Transverse colon (tissue), 4 donors: ENCODE results near the gene VPS18. TPM values are rescaled to one million over a fixed set of nuclear protein-coding genes. Genes with fewer than 3 reads are reported as not detected.

Experiments used
- DNase-seq: peaks from one replicate; pipeline ENCODE4 v3.0.0-alpha.2; 2019
- H3K27ac ChIP-seq, 4 donors: fragments of 200-600 bp; sonication (generic); 2 replicates each; pipeline ENCODE4 v1.5.1; 2016 to 2018; ENCODE audit warnings: inconsistent platforms in 4 of 4
- H3K27me3 ChIP-seq: fragments of 200-600 bp; sonication (generic); 2 replicates; pipeline ENCODE4 v1.5.1; 2017; ENCODE audit warnings: inconsistent platforms
- H3K36me3 ChIP-seq, 4 donors: fragments of 200-600 bp; sonication (generic); 2 replicates each; pipeline ENCODE4 v1.5.1; 2017 to 2019; ENCODE audit warnings: inconsistent platforms in 4 of 4
- H3K4me1 ChIP-seq, 4 donors: fragments of 200-600 bp; sonication (generic); 2 replicates each; pipeline ENCODE4 v1.5.1; 2017 to 2020; ENCODE audit warnings: inconsistent platforms in 4 of 4
- H3K4me3 ChIP-seq, 4 donors: fragments of 200-600 bp; sonication (generic); 1 replicate in 1 of 4; 2 replicates in 3 of 4; pipeline versions ENCODE4 v1.5.1 to v1.6.1; 2017 to 2019; ENCODE audit warnings: inconsistent platforms in 4 of 4
- H3K9me3 ChIP-seq, 2 donors: fragments of 200-600 bp; sonication (generic); 2 replicates each; pipeline ENCODE4 v1.5.1; 2017 to 2019; ENCODE audit warnings: inconsistent platforms in 2 of 2
- CTCF ChIP-seq, 5 experiments: fragments of 200-600 bp in 3 of 5; fragments of 450-650 bp in 2 of 5; sonication (generic) in 3 of 5; IDR thresholded peaks; 1 replicate in 2 of 5; 2 replicates in 3 of 5; pipeline ENCODE4 v1.5.1; 2016 to 2017; ENCODE audit warnings: antibody characterized with exemption in 5 of 5, inconsistent platforms in 3 of 5, mild to moderate bottlenecking in 2 of 5, moderate library complexity in 1 of 5
- EP300 ChIP-seq: sonication (generic); formaldehyde crosslinking; IDR thresholded peaks from one replicate; pipeline ENCODE4 v1.6.1; 2017; ENCODE audit warnings: antibody characterized with exemption, low read depth
- POLR2A ChIP-seq: fragments of 450-650 bp; IDR thresholded peaks from one replicate; pipeline ENCODE4 v1.6.1; 2016; ENCODE audit warnings: antibody characterized with exemption, mild to moderate bottlenecking, moderate library complexity
- POLR2AphosphoS5 ChIP-seq, 3 donors: sonication (generic); formaldehyde crosslinking; IDR thresholded peaks; one replicate each; pipeline ENCODE4 v1.6.1; 2016; ENCODE audit warnings: antibody characterized with exemption in 3 of 3
- WGBS, 2 donors: methylation state at CpG; one replicate each; pipeline ENCODE4 v1.1.5; 2018; ENCODE audit warnings: low coverage in 1 of 2; 5-methylcytosine and 5-hydroxymethylcytosine counted together
- in situ Hi-C, 4 donors: fragments of 200-750 bp; cut with MboI; loops; one replicate each; pipeline versions ENCODE4 v1.15.0 to v1.15.1; 2017; ENCODE audit warnings: low sequenced_read_pairs in 3 of 4, low pct_ligation_motif_present in 1 of 4, low pct_unique_long_range_greater_than_20kb in 1 of 4
- intact Hi-C: fragments of 100-400 bp; cut with DNase I; formaldehyde crosslinking; loops from one replicate; pipeline ENCODE4 v1.15.1; 2023; ENCODE audit warnings: low total_unique reads
- total RNA-seq, 4 donors: library from RNA; depleted of rRNA; stranded (reverse); fragments of >200 nt; gene quantifications; one replicate each; pipeline ENCODE4 v1.1.0, GENCODE V29; 2016

The VPS18 gene
- total RNA-seq, 4 donors from 2014 or later = 18.3 to 58.7 (median 21.0) TPM

GRCh38 chr15:40938536-40938870 is 44.3 kb downstream of the VPS18 start:
- peaks cover 16 to 40% (median 31%) of the 10 kb centered on the region in 4 donors for H3K4me1 ChIP-seq
- no peak overlapping the region for H3K4me3 ChIP-seq
- TF ChIP-seq EP300 (no peak), POLR2A (no peak), CTCF (IDR thresholded peaks at IDR 0.05) (no peak), POLR2AphosphoS5 (IDR thresholded peaks at IDR 0.05) (no peak)
- H3K36me3 ChIP-seq = no peaks in the 10 kb centered on the region
- 85 to 86% methylated on average over 1 to 6 of the region's 6 CpGs for WGBS, 2 donors
- in situ Hi-C loops (no loop called here), intact Hi-C loops (no loop called here)
- no peaks in the 10 kb centered on the region for H3K9me3 ChIP-seq
- peak overlapping the region in 1 of 4 donors; percentile 31 for H3K27ac ChIP-seq
- H3K27me3 ChIP-seq = no peaks in the 10 kb centered on the region
- no peak for DNase-seq

- H3K36me3 ChIP-seq = no peaks in the 10 kb centered on the region
- TF ChIP-seq POLR2AphosphoS5 (IDR thresholded peaks at IDR 0.05) (no peak), POLR2A (no peak), EP300 (no peak), CTCF (IDR thresholded peaks at IDR 0.05) (no peak)
- WGBS, 2 donors = 34 to 50% methylated on average over 7 to 15 of the region's 15 CpGs
- H3K27ac ChIP-seq = peak overlapping the region; percentile 81 to 91 (median 86)
- in situ Hi-C loops = no loop called here
- DNase-seq = no peak
- no peaks in the 10 kb centered on the region for H3K27me3 ChIP-seq
- no peak overlapping the region for H3K4me3 ChIP-seq
- H3K9me3 ChIP-seq = no peaks in the 10 kb centered on the region
- intact Hi-C loops = no loop called here
- peaks cover 16 to 37% (median 21%) of the 10 kb centered on the region in 4 donors for H3K4me1 ChIP-seq
Observed at GRCh38 chr15:40940296-40940801, 46.1 kb downstream of the VPS18 start.

- no peak for TF ChIP-seq POLR2A
- TF ChIP-seq CTCF (IDR thresholded peaks at IDR 0.05) = no peak
- TF ChIP-seq POLR2AphosphoS5 (IDR thresholded peaks at IDR 0.05) = no peak
- no peak for TF ChIP-seq EP300
- in situ Hi-C loops (no loop called here), intact Hi-C loops (no loop called here)
- peak overlapping the region; percentile 81 to 91 (median 86) for H3K27ac ChIP-seq
- DNase-seq = no peak
- H3K9me3 ChIP-seq = no peaks in the 10 kb centered on the region
- H3K4me3 ChIP-seq = peak overlapping the region in 3 of 4 donors; percentile 43 to 61 (median 45)
- no peaks in the 10 kb centered on the region for H3K36me3 ChIP-seq
- WGBS, 2 donors = 19% methylated on average over 7 of the region's 7 CpGs; no CpG with 5 or more reads in 1 of the 2 donors
- no peaks in the 10 kb centered on the region for H3K27me3 ChIP-seq
- H3K4me1 ChIP-seq = peaks cover 16 to 37% (median 21%) of the 10 kb centered on the region in 4 donors
Observed at GRCh38 chr15:40941068-40941527, 46.8 kb downstream of the VPS18 start.

DNA sequence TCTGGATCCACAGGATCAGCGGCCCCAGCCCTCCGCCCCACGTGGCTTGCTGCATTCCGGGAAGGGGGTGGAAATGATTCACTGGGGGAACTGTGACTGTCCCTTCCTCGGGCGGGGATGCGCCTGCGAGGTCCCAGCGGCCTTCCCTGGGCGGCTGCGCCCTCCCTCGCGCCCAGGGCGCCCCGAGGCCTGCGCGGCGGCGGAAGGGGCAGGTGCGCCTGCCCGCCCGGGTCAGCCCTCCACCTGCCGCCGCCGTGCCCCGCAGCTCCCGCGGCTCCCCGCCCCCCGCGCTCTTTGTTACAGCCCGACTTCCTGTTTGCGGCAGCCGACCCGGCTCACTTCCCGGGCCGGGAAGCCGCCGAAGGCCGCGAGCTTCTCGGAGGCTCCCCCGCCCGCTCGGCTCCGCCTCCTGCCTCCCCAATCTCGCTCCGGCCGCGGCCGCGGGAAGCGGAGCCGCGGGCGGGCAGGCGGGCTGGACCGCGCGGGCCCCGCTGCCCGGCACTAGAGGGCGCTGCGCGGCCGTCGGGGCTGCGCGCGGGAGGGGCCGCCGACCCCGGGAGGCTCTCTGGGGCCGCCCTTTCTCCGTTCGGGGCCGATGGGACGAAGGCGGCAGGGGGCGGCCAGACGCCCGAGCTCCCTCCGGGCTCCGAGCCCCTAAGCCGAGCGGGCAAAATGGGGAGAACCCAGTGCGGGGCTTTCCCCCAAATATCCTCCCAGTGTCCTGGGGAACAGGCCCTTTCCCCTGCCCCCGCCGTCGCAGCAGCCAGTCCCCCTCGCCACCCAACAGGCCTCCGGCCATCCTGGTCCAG is 47.5 kb downstream of the VPS18 start:
- Histone ChIP-seq H3K27ac (peak overlapping the region; percentile 81 to 91 (median 86)), H3K36me3 (no peaks in the 10 kb centered on the region), H3K27me3 (no peaks in the 10 kb centered on the region), H3K4me1 (peaks cover 16 to 37% (median 21%) of the 10 kb centered on the region in 4 donors), H3K4me3 (peak overlapping the region; percentile 43 to 70 (median 53)), H3K9me3 (no peaks in the 10 kb centered on the region)
- peak; percentile 85 for DNase-seq
- intact Hi-C loops = no loop called here
- WGBS, 2 donors = 0% methylated on average over 67 of the region's 92 CpGs; no CpG with 5 or more reads in 1 of the 2 donors
- TF ChIP-seq POLR2A = peak; percentile 32
- peak in 1 of 3 donors; percentile 22 for TF ChIP-seq POLR2AphosphoS5 (IDR thresholded peaks at IDR 0.05)
- peak in 4 of 5 experiments; percentile 44 to 66 (median 57) for TF ChIP-seq CTCF (IDR thresholded peaks at IDR 0.05)
- TF ChIP-seq EP300 = no peak
- in situ Hi-C loops = no loop called here
